HG03342 (cell line): ENCODE measurements around the gene MVD.
A peak's percentile ranks its signal among the peaks of the same experiment; 100 is the strongest.
"Not testable (repeated sequence)": the region's sequence is repeated elsewhere in the genome, so short reads cannot be mapped to it uniquely, and the experiment has no call there.

Source experiments
- ATAC-seq: cut with Tn5 transposase; IDR thresholded peaks from one replicate; pipeline ENCODE4 v1.9.1; 2021; ENCODE audit warnings: mild to moderate bottlenecking, moderate library complexity; ENCODE audit not compliant: unreplicated experiment

The MVD gene

DNA sequence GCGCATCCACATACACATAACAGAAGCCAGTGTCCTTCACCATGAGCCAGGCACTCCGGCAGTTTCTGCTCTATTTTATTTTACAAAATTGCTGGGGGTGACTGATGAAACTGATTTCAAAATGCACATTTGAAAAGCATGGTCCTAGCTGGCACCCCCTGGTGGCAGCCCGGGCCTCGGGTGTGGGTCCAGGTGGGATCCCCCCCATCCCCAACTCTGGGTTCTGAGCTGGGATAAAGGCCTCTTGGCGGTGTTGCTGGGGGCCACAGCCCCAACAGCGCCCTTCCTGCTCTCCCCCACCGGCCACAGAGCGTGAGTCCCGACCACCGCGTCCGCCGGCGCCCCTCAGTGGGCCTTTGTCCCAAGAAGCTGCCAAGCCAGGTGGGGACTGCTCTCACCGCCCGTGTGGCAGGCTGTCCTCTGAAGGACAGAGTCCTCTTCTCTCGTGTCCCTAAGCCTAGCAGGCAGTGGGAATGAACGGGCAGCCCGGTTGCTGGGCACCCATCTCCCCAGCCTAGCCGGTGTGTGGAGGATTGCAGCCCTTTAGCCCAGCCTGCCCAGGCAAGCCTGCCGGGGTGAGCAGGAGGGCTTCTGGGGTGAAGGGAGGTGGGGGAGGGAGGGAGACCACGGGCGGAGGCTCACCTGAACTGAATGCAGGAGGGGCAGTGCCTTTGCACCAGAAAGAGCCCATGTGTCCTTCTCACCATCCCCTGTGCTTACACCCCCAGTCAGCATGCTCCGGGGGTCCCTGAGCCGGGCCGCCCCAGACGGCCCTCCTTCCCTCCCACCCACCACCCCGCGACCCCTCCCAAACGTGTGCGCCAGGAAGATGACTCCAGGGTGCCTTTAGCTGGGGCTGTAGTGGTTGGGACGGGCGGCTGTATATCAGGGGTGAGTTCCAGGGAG is 22.5 kb upstream of the MVD start:
- no peak for ATAC-seq

DNA sequence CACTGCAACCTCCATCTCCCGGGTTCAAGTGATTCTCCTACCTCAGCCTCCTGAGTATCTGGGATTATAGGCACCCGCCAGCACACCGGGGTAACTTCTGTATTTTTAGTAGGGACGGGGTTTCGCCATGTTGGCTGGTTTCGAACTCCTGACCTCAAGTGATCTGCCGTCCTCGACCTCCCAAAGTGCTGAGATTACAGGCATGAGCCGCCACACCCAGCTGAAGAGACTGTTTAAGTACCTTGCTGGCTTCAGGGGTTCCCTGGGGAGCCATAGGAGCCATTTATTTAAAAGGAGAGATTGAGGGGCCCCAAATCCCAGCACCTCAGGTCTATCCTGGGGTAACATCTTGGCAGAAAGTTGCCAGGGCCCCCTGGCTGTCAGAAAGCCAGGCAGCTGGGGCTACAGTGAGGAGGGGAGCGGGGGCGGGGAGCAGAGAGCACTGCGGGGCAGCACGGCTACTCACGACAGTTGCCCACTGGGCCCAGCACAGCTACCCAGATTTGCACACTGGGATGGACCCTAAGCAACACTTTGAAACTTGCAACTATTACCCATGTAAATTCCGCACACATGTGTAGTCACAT is 21.8 kb upstream of the MVD start:
- no peak for ATAC-seq

DNA sequence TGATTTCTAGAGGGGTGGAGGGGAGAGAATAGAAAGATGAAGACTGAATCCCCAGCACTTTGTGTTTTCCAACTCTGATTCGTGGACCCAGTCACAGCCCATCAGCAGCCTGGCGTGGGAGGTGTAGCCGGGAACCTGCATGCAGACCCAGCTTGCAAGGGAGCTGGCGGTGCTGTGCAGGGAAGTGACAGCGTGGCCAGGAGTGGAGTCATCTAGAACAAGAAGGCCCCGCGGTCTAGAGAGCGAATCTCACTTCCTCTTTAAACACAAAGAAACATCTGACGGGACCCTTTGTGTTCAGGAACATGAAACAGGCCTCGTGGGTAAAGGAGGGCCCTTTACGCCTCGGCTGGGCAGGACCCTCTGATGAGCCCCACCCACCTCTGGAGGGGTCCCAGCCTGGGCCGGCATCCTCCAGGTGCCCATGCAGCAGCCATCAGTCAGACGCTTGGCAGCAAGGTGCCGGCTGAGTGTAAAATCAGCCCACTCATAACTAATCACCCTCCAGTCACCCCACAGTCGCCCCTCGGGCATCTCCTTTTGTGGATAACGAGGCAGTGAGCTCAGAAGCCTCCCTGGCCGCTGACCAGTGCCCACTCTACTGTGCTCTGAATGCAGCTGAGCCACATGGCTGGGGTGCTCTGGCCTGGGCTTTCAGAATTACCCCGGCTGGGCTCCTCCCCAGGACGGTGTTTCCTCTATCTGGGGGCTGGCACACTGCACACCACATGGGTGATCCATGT is 19.0 kb upstream of the MVD start:
- peak; percentile 71 for ATAC-seq

DNA sequence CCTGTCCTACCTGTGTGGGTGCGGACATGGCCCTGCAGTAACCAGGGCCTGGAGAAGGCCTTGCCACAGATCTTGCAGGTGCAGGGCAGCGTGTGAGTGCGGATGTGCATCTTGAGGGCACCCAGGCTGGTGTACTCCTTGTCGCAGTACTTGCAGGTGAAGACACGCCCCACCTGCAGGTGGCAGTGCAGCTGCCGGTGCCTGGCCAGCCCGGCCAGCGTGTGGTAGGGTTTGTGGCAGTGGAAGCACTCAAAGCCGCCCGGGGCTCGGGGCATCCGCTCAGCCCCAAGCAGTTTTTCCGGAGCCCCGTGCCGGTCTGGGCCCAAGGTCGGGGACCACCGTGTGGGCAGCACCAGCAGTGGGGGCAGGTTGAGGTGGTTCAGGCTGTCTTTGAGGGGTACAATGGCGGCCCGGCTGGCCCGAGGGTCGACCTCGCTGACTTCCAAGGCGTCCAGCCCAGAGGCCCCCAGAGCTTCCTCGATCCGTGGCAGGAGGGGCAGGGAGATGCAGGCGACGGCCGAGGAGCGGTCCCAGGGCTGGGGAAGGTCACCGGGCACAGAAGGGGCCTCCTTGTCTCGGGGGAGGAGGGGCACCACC is 18.3 kb upstream of the MVD start:
- no peak for ATAC-seq

- ATAC-seq = no peak
Observed at GRCh38 chr16:88680554-88681083, 17.7 kb upstream of the MVD start.

- no peak for ATAC-seq
Observed at GRCh38 chr16:88678224-88678979, 15.5 kb upstream of the MVD start.

DNA sequence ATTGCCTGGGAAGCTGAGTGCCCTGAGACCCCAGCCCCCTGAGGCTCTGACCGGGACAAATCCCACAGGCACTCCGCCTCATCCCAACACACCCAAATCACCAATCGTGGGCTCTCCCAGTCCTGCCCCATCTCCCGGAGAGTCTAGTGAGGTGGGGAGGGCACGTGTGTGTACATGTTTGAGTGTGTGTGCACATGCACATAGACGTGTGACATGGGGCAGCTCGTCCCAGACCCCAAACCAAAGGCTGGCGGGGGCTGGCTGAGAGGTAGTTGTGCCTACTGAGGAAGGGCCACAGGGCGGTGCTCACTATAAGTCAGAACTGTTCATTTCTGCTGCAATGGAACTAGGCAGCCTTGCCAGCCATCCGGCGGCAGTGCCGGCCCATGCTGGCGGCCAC is 14.8 kb upstream of the MVD start:
- no peak for ATAC-seq

- ATAC-seq = no peak
Observed at GRCh38 chr16:88676502-88677242, 13.8 kb upstream of the MVD start.

GRCh38 chr16:88673716-88674379 is 11.0 kb upstream of the MVD start:
- no peak for ATAC-seq

DNA sequence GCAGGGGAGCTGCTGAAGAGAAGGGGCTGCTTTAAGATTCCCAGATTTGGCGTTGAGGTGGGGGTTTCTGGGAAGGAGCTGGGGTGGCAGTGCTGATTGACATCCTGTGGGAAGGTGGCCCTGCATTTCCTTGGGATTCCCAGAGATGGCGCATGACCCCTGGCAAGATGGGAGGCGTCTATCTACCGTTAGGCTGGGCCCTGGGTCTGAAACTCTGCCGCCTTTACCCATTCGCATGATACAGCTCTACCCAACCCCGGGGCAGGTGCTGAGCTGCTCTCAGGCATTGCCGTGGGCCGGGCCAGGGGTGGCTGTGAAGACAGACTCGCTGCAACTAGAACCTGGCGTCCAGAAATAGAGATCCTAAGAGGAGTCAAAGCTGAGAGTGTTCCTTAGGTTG is 9.9 kb upstream of the MVD start:
- ATAC-seq = no peak

DNA sequence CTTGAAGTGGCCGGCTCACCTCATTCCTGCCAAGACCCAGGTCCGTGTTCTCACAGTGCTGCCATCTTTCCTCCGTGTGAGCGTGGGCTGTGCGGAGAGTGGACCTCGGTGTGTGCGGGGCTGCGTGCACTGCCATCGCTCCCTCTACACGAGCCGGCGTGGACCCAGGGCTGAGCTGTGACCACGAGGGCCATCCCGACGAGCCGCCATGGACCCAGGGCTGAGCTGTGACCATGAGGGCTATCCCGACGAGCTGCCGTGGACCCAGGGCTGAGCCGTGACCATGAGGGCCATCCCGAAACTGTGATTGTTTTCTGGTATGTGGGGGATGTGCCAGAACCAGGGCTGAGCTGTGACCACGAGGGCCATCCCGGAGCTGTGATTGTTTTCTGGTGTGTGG is 8.9 kb upstream of the MVD start:
- ATAC-seq = no peak

- no peak for ATAC-seq
Observed at GRCh38 chr16:88669980-88670379, 7.1 kb upstream of the MVD start.

- ATAC-seq = not testable (repeated sequence)
Observed at GRCh38 chr16:88669493-88669892, 6.6 kb upstream of the MVD start.

GRCh38 chr16:88667461-88667860 is 4.6 kb upstream of the MVD start:
- no peak for ATAC-seq

DNA sequence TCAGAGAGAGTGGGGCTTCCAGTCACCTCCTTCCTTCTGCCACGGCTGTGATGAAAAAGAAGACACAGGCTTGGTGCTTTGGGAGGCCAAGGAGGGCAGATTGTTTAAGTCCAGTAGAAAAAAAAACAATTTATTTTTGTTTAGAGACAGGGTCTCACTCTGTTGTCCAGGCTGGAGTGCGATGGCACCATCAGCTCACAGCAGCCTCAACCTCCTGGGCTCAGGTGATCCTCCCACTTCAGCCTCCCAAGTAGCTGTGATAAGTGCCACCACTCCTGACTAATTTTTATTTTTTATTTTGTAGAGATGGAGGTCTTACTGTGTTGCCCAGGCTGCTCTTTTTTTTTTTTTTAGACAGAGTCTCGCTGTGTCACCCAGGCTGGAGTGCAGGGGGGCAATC is 2.7 kb upstream of the MVD start:
- no peak for ATAC-seq

- ATAC-seq = no peak
Observed at GRCh38 chr16:88665148-88665547, 2.3 kb upstream of the MVD start.

DNA sequence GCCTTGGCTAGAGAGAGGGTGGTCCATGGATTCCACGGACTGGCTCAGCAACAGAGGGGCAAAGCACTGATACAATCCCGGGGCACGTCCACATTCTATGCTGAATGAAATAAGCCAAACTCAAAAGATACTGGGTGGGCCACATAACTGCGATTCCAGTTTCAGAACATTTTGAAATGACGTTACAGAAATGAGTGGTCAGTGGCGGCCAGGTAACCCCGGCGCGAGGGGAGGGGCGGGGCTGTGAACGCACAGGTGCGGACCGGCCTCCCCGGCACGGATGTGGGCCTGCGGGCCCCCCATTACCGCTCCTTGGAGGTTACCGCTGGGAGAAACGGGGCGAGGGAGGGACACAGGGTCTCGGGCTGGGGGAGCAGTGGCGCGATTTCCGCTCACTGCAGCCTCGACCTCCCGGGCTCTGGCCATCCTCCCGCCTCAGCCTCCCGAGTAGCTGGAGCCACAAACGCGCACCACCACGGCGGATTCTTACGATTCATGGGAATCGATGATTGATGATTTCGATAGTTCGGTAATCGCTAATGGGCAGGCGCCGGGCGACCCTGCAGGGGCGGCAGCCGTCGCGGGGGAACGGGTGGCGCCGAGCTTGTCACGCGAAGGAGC is 559 bp downstream of the MVD start:
- ATAC-seq = no peak

DNA sequence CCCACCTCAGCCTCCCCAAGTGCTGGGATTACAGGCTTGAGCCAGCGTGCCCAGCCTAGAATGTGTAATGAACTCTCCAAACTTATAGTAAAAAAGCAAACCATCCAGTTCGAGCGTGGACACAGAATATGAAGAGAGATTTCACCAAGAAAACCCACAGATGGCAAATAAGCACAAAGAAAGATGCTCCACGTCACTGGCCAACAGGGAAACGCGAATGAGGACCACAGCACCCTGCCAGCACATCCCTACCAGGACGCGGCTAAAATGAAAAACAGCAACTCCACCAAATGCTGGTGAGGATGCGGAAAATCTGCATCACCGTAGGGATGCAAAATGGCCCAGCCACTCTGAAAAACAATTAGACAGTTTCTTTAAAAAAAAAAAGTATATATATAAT is 1.4 kb downstream of the MVD start:
- no peak for ATAC-seq

- no peak for ATAC-seq
Observed at GRCh38 chr16:88659160-88659559, 3.7 kb downstream of the MVD start.
